T1000 (cell line): ENCODE measurements around the gene PLXNB1.

Source experiments
- DNase-seq: peaks from one replicate; lab custom pipeline; 2025; ENCODE audit warnings: mixed read lengths; lab: John Stamatoyannopoulos, UW

The PLXNB1 gene

GRCh38 chr3:48419149-48419548, 10.7 kb downstream of the PLXNB1 start:
- DNase-seq, result no peak

DNA sequence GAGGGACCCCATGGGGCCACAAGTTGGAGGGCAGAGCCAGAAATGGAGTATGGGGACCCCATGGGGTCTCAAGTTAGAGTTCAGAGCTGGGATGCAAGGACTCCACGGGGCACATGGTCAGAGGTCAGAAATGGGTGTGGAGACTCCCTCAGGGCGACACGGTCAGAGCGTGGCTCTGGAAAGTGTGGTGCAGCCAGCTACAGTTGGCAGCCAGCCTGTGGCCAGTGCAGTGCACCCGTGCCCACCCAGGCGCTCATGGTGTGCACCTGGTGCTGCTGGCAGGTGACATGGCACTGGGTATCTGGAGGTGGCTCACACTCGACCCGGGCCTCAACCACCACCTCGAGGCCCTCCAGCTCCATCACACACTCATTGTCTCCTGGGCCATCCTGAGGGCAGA, 11.2 kb downstream of the PLXNB1 start:
- no peak for DNase-seq

DNA sequence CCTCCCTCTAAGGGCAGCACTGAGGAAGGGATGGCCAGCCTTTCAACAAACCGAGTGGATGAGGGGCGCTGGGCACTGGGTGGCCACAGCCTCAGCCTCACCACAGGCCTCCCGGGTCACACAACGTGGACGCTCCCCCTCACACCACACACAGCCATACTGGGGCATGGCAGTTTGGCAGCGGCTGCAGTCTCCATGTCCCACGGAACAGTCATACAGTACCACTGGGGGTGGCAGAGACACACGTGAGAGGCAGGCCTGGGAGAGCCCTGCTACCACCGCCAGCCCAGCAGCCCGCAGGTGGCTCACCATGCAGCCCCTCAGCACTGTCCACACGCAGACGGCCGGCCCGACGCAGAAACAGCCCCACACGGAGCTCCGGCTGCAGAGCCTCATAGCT, 11.7 kb downstream of the PLXNB1 start:
- no peak for DNase-seq

DNA sequence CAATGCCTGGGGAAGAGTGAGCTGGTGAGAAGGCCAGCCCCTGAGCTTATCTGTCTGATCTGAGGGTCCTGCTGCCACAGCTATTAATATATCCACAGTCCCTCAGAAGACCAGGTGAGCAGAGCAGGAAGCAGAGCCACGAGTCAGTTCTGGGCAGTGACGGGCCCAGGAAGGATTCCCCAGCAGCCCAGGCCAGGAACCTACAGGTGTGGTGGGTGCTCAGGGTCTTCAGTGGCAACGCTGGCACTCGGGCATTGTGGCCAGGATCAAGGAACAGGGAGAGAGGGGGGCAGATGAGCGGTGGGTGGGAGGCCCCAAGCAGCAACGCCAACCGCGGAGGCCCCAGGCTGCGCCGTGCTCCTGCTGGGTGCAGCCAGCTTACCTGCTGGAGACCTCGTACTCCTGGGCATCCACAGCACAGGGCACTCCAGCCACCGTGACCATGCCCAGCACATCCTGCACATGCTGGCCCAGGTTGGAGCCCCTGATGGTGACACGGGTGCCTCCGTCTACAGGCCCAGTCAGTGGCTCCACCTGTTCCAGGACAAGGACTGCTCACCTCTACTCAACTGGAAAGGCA, 12.3 kb downstream of the PLXNB1 start:
- DNase-seq, result no peak

DNA sequence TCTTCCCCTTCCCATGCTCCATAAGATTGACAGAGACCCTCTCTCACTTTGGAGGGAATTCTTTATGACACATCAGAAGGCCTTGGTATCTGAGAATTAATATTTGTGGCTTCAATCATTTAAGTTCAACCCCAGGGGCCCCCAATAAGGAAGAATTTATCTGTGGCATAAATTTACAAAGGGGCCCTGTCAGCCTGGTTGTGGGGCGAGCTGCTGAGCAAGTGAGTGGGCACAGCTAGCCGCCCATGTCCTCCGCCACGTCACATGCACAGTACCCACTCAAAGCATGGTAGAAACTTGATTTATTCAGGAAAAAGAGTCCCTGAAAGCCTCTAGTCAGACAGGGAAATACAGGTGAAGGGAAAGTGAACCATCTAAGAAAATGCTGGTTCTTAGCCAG, 13.3 kb downstream of the PLXNB1 start:
- DNase-seq, result no peak

- DNase-seq, result no peak
Measured at GRCh38 chr3:48416091-48416505, 13.8 kb downstream of the PLXNB1 start.

- DNase-seq, result no peak
Measured at GRCh38 chr3:48415251-48415953, 14.5 kb downstream of the PLXNB1 start.

- DNase-seq, result no peak
Measured at GRCh38 chr3:48414376-48415250, 15.3 kb downstream of the PLXNB1 start.

- DNase-seq, result no peak
Measured at GRCh38 chr3:48413611-48414010, 16.3 kb downstream of the PLXNB1 start.

- no peak for DNase-seq
Measured at GRCh38 chr3:48413086-48413485, 16.8 kb downstream of the PLXNB1 start.

GRCh38 chr3:48412375-48413001, 17.4 kb downstream of the PLXNB1 start:
- no peak for DNase-seq

GRCh38 chr3:48411606-48412374, 18.1 kb downstream of the PLXNB1 start:
- no peak for DNase-seq

GRCh38 chr3:48411041-48411588, 18.8 kb downstream of the PLXNB1 start:
- no peak for DNase-seq

DNA sequence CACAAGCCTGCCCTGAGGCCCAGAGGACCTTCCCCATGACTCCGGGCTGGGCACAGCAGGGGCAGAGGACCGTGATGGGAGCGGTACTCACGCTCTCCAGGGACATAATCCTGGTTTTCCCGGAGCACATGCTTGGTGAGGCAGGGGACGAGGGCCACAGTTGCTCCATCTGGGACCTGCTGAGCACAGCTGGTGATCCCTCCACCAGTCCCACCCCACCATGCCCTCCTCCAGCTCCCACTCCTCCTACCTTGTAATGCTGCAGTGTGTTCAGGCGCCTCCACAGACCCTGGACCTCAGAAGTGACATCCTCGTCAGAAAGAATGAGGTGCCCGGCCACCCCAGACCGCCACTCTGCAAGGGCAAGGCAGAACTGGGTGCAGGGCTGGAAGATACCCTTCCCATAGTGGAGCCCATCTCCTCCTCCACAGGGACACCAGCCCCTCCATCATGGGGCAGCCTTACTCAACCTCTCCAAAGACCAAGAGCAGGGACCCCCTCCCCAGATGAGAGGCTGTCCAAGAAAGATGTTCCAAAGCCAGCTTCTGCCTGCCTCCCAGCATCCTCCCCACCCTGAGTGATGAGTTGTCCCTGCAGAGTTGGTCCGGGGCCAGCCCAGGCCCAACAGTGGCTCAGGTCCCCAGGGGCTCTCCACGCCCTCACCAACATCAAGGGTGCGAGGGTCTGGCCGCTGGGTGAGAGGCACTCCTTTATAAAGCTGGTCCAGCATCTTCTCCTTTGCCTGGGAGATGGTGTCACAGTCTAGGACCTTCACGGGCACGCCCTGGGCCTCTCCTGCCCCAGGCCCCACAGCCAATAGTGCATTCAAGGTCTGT, 19.5 kb downstream of the PLXNB1 start:
- no peak for DNase-seq

DNA sequence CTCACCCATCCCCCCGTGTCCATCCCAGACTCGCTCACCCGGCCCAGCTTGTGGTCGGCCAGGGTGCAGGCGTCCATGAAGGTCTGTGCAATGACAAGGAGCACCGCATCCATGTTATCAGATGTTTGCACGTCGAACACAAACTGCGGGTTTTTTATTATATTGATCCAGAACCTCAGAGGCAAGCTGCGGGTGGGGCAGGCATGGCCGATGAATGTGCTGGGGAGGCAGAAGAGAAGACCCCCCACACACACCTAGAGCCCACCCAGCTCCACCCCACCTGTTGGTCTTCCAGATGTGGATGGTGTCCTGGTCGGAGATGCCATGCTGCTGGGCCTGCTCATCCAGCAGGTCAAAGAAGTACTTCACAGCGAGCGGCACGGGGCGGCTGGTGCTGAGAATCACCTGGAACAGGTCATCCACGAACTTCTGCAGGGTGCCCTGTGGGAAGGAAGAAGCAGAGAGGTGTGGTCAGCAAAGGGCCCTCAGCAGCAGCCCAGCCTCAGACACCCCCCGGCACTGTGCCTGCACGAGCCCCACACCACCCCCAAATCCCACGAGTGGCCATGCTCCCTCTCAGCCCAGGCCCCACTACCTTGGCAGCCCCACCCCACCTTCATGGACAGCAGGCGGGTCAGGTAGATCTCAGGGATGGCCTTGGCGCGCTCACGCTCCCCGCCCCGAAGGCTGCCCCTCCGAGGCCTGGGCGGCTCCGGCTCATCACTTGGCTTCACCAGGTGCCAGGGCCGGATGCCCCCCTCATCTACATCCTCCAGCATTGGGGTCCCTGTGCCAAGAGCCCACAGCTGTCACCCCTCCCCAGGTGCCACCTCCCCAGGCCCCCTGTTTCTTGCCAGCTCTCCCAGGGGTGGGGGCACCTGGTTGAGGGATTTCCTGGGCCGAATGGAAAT, 20.3 kb downstream of the PLXNB1 start:
- no peak for DNase-seq

- DNase-seq, result no peak
Measured at GRCh38 chr3:48408823-48409281, 21.0 kb downstream of the PLXNB1 start.

GRCh38 chr3:48407542-48408099, 22.3 kb downstream of the PLXNB1 start:
- DNase-seq, result no peak

- no peak for DNase-seq
Measured at GRCh38 chr3:48406443-48407431, 23.1 kb downstream of the PLXNB1 start.
